Skeletal muscle satellite cell (primary cell): ENCODE results near the gene SEC23A.
A peak's percentile ranks its signal among the peaks of the same experiment; 100 is the strongest.
"Not testable (repeated sequence)": the region's sequence is repeated elsewhere in the genome, so short reads cannot be mapped to it uniquely, and the experiment has no call there.

ENCODE experiments used
- H3K27me3 ChIP-seq: 2 replicates; pipeline ENCODE4 v1.7.0; 2013; ENCODE audit warnings: low read length; ENCODE audit not compliant: control insufficient read depth, insufficient read depth
- H3K36me3 ChIP-seq: 2 replicates; pipeline ENCODE4 v1.7.0; 2013; ENCODE audit warnings: mild to moderate bottlenecking, control low read depth, low read length; ENCODE audit not compliant: insufficient read depth
- H3K4me1 ChIP-seq: 2 replicates; pipeline ENCODE4 v1.7.0; 2013; ENCODE audit warnings: low read length; ENCODE audit not compliant: control insufficient read depth, insufficient read depth
- H3K4me2 ChIP-seq: 2 replicates; pipeline ENCODE4 v1.7.0; 2013; ENCODE audit warnings: mild to moderate bottlenecking, low read length
- H3K4me3 ChIP-seq: 2 replicates; pipeline ENCODE4 v1.7.0; 2013; ENCODE audit warnings: low read length
- H3K9ac ChIP-seq: 2 replicates; pipeline ENCODE4 v1.7.0; 2013; ENCODE audit warnings: mild to moderate bottlenecking, low read depth, low read length, moderate library complexity
- H3K9me3 ChIP-seq: replicated peaks from 2 replicates; pipeline ENCODE4 v1.7.0; 2013; ENCODE audit warnings: mild to moderate bottlenecking, control low read depth, low read length

SEC23A gene

GRCh38 chr14:39109893-39110715 lies 7.1 kb upstream of the SEC23A start:
- H3K9ac ChIP-seq = no peak overlapping the region
- no peaks in the 10 kb centered on the region for H3K36me3 ChIP-seq
- H3K4me3 ChIP-seq = no peak overlapping the region
- peaks cover 4% of the 10 kb centered on the region for H3K4me1 ChIP-seq
- H3K27me3 ChIP-seq = no peaks in the 10 kb centered on the region
- no peaks in the 10 kb centered on the region for H3K9me3 ChIP-seq
- no peak overlapping the region for H3K4me2 ChIP-seq

GRCh38 chr14:39108791-39109190 lies 5.8 kb upstream of the SEC23A start:
- Histone ChIP-seq H3K36me3 (no peaks in the 10 kb centered on the region), H3K4me1 (peaks cover 10% of the 10 kb centered on the region), H3K4me3 (no peak overlapping the region), H3K9me3 (no peaks in the 10 kb centered on the region), H3K4me2 (no peak overlapping the region), H3K27me3 (no peaks in the 10 kb centered on the region), H3K9ac (no peak overlapping the region)

- Histone ChIP-seq H3K4me2 (no peak overlapping the region), H3K4me3 (no peak overlapping the region), H3K36me3 (no peaks in the 10 kb centered on the region), H3K27me3 (no peaks in the 10 kb centered on the region), H3K4me1 (peaks cover 8% of the 10 kb centered on the region), H3K9me3 (no peaks in the 10 kb centered on the region), H3K9ac (no peak overlapping the region)
Measured at GRCh38 chr14:39107591-39107996, 4.6 kb upstream of the SEC23A start.

DNA sequence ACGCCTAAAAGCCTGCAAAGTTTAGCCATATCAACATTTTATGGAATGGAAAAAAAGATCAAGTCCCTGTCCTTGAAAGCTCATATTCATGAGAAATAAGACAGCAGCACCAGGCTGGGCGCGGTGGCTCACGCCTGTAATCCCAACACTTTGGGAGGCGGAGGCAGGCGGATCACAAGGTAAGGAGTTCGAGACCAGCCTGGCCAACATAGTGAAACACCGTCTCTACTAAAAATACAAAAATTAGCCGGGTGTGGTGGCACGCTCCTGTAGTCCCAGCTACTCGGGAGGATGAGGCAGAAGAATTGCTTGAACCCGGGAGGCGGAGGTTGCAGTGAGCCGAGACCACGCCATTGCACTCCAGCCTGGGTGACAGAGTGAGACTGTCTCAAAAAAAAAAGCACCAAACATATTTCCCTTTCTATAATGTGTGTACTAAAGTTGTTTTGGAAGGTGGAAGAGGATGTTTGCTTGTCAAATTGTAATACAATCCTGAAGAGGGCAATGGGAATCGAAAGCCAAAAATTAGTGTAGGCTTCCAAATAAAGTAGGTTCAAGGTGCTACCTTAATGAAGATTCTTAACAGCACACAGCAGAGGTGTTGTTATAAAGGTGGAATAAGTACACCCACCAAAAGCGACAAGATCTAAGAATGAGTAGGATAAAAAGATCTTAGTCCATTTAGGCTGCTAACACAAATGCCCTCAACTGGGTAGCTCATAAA lies 1.2 kb upstream of the SEC23A start:
- H3K4me3 ChIP-seq = peak overlapping the region; percentile 83

GRCh38 chr14:39102265-39102968 lies 618 bp downstream of the SEC23A start:
- Histone ChIP-seq H3K27me3 (no peaks in the 10 kb centered on the region), H3K4me3 (peak overlapping the region; percentile 83), H3K4me2 (peak overlapping the region; percentile 77), H3K36me3 (no peaks in the 10 kb centered on the region), H3K9ac (peak overlapping the region; percentile 94), H3K4me1 (peaks cover 10% of the 10 kb centered on the region), H3K9me3 (no peaks in the 10 kb centered on the region)

More for the DNA sequence above, 1.2 kb upstream of the SEC23A start:
- H3K9ac ChIP-seq = peak overlapping the region; percentile 94
- not testable (repeated sequence) for H3K9me3 ChIP-seq, H3K36me3 ChIP-seq, H3K4me1 ChIP-seq, H3K27me3 ChIP-seq
- peak overlapping the region; percentile 77 for H3K4me2 ChIP-seq

DNA sequence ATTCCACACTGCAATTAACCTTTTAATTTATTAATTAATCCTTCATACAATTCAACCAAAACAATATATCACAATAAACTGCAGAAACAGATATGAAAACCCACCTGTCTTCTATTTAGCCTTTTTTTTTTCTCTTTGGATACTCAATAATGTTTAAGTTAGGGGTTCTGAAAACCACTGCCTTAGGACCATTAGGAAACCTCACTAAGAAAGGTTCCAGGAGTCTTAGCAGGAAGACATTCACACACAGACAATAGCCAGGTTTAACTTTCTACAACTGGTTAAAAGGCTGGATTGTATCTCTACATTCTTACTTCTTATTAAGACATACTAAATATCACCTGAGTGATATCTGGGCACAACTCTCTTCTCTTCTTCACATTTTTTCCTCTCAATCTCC lies 3.3 kb downstream of the SEC23A start:
- Histone ChIP-seq H3K4me3 (no peak overlapping the region), H3K27me3 (no peaks in the 10 kb centered on the region), H3K9ac (no peak overlapping the region), H3K36me3 (peaks cover 13% of the 10 kb centered on the region), H3K4me2 (peak overlapping the region; percentile 54), H3K4me1 (peaks cover 15% of the 10 kb centered on the region), H3K9me3 (no peaks in the 10 kb centered on the region)

GRCh38 chr14:39099215-39099614 lies 3.8 kb downstream of the SEC23A start:
- not testable (repeated sequence) for H3K9me3 ChIP-seq, H3K27me3 ChIP-seq, H3K4me3 ChIP-seq, H3K9ac ChIP-seq
- H3K4me1 ChIP-seq = peaks cover 11% of the 10 kb centered on the region
- H3K36me3 ChIP-seq = peaks cover 18% of the 10 kb centered on the region
- H3K4me2 ChIP-seq = peak overlapping the region; percentile 54

DNA sequence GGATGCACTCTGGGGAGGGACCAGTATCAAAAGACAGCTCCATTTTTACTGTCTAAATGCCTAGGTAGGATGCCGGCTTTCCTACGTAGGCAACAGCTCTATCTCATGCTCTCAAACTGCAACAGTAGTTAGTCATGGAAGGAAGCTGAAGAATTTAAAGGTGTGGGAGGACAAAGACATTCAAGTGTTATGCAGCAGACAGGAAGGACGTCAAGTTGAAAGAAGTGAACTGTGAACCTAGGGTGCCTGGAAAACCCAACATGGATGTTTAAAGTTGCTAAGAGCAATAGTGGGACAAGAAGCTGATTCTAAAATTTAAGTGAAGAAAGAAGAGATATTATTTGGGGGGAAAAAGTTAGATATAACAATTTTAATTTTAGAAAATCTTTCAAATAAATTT lies 5.9 kb downstream of the SEC23A start:
- Histone ChIP-seq H3K4me2 (no peak overlapping the region), H3K9me3 (no peaks in the 10 kb centered on the region), H3K9ac (no peak overlapping the region), H3K4me1 (peaks cover 7% of the 10 kb centered on the region), H3K27me3 (no peaks in the 10 kb centered on the region), H3K4me3 (no peak overlapping the region), H3K36me3 (peaks cover 33% of the 10 kb centered on the region)

- Histone ChIP-seq H3K36me3 (peaks cover 53% of the 10 kb centered on the region), H3K4me3 (no peak overlapping the region), H3K9ac (no peak overlapping the region), H3K4me1 (peaks cover 7% of the 10 kb centered on the region), H3K4me2 (no peak overlapping the region), H3K9me3 (no peaks in the 10 kb centered on the region), H3K27me3 (no peaks in the 10 kb centered on the region)
Measured at GRCh38 chr14:39094515-39094914, 8.5 kb downstream of the SEC23A start.

DNA sequence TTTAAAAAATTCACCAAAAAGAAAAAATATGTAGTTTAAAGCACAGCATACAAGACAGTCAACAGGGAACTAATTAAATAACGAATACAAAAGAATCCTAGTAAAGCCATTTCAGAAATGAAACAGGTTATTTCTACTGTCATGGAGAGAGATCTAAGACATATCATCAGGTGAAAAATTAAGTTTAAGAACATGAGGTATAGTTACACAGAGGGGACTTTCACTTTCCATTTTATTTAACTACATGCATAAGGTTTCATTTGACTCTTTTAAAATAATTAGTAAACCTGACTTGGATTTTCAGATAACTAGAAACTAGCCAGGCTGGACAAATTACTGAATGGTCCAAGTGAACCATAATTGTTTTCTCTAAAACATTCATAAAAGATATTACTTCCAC lies 11.3 kb downstream of the SEC23A start:
- Histone ChIP-seq H3K36me3 (peaks cover 72% of the 10 kb centered on the region), H3K4me1 (no peaks in the 10 kb centered on the region), H3K27me3 (no peaks in the 10 kb centered on the region), H3K9me3 (no peaks in the 10 kb centered on the region), H3K9ac (no peak overlapping the region), H3K4me3 (no peak overlapping the region), H3K4me2 (no peak overlapping the region)

- H3K9me3 ChIP-seq = no peaks in the 10 kb centered on the region
- H3K9ac ChIP-seq = no peak overlapping the region
- H3K36me3 ChIP-seq = peaks cover 78% of the 10 kb centered on the region
- no peaks in the 10 kb centered on the region for H3K27me3 ChIP-seq
- no peak overlapping the region for H3K4me2 ChIP-seq
- no peaks in the 10 kb centered on the region for H3K4me1 ChIP-seq
- H3K4me3 ChIP-seq = no peak overlapping the region
Measured at GRCh38 chr14:39090548-39091111, 12.4 kb downstream of the SEC23A start.
